Prostate gland (tissue), 2 donors: Measurements from ENCODE around the gene CACNA1I. TPM values are rescaled to one million over a fixed set of nuclear protein-coding genes. Genes with fewer than 3 reads are reported as not detected.

Experiments used
- DNase-seq: peaks from one replicate; pipeline ENCODE4 v3.0.0-alpha.2; 2019; ENCODE audit warnings: low spot score
- H3K27ac ChIP-seq, 2 donors: fragments of 200-600 bp; sonication (generic); 2 replicates each; pipeline ENCODE4 v1.5.1; 2017 to 2019
- H3K27me3 ChIP-seq: fragments of 200-600 bp; sonication (generic); replicated peaks from 2 replicates; pipeline ENCODE4 v1.5.1; 2019; ENCODE audit not compliant: insufficient read depth
- H3K36me3 ChIP-seq, 2 donors: fragments of 200-600 bp; sonication (generic); 1 replicate in 1 of 2; 2 replicates in 1 of 2; pipeline versions ENCODE4 v1.5.1 to v1.8.1; 2017 to 2019
- H3K4me1 ChIP-seq: fragments of 200-600 bp; sonication (generic); replicated peaks from 2 replicates; pipeline ENCODE4 v1.5.1; 2019
- H3K4me3 ChIP-seq, 2 donors: fragments of 200-600 bp; sonication (generic); 2 replicates each; pipeline ENCODE4 v1.5.1; 2017 to 2019
- H3K9me3 ChIP-seq: fragments of 200-600 bp; sonication (generic); 2 replicates; pipeline ENCODE4 v1.5.1; 2017
- POLR2A ChIP-seq: fragments of 450-650 bp; IDR thresholded peaks from one replicate; pipeline ENCODE4 v1.6.1; 2016; ENCODE audit warnings: antibody characterized with exemption, mild to moderate bottlenecking
- POLR2AphosphoS5 ChIP-seq: sonication (generic); formaldehyde crosslinking; IDR thresholded peaks from one replicate; pipeline ENCODE4 v1.6.1; 2017; ENCODE audit warnings: antibody characterized with exemption
- WGBS: methylation state at CpG from one replicate; pipeline ENCODE4 v1.1.5; 2018; 5-methylcytosine and 5-hydroxymethylcytosine counted together
- intact Hi-C: fragments of 100-400 bp; cut with DNase I; formaldehyde crosslinking; loops from one replicate; pipeline ENCODE4 v1.14.2; 2022
- total RNA-seq, 2 donors: library from RNA; depleted of rRNA; stranded (reverse); fragments of >200 nt; gene quantifications; one replicate each; pipeline ENCODE4 v1.1.0, GENCODE V29; 2016
- TF ChIP-seq, protein P1 (sequence below), 4 experiments: fragments of 200-600 bp in 2 of 4; fragments of 450-650 bp in 2 of 4; sonication (generic) in 2 of 4; IDR thresholded peaks; 1 replicate in 3 of 4; 2 replicates in 1 of 4; pipeline ENCODE4 v1.5.1; 2016 to 2019; ENCODE audit warnings: antibody characterized with exemption in 4 of 4, mild to moderate bottlenecking in 2 of 4, moderate library complexity in 2 of 4

The CACNA1I gene
- total RNA-seq, 2 donors from 2014 or later, result 0.05 to 0.68 TPM

DNA sequence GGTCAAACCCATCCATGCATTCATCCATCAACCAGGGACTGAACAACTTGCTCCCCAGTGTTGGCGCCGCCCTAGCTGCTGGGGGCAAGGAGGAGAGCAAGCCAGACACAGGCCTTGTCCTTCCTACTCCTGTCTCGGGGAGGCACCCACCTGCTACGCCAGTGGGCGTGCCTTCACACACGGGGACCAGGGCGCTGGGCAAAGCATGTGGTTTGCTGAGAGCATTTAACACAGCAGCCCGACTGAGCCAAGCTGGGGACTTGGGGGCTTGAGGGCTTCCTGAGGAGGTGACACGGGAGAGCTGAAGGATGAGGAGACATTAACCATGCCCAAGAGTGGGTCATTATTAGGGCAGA, 30.6 kb downstream of the CACNA1I start:
- intact Hi-C loops, result no loop called here
- Histone ChIP-seq H3K27ac (no peak overlapping the region), H3K36me3 (no peaks in the 10 kb centered on the region), H3K4me1 (no peaks in the 10 kb centered on the region), H3K4me3 (no peak overlapping the region), H3K27me3 (no peaks in the 10 kb centered on the region), H3K9me3 (no peaks in the 10 kb centered on the region)
- TF ChIP-seq, protein P1, sequence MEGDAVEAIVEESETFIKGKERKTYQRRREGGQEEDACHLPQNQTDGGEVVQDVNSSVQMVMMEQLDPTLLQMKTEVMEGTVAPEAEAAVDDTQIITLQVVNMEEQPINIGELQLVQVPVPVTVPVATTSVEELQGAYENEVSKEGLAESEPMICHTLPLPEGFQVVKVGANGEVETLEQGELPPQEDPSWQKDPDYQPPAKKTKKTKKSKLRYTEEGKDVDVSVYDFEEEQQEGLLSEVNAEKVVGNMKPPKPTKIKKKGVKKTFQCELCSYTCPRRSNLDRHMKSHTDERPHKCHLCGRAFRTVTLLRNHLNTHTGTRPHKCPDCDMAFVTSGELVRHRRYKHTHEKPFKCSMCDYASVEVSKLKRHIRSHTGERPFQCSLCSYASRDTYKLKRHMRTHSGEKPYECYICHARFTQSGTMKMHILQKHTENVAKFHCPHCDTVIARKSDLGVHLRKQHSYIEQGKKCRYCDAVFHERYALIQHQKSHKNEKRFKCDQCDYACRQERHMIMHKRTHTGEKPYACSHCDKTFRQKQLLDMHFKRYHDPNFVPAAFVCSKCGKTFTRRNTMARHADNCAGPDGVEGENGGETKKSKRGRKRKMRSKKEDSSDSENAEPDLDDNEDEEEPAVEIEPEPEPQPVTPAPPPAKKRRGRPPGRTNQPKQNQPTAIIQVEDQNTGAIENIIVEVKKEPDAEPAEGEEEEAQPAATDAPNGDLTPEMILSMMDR (IDR thresholded peaks at IDR 0.05), result no peak
- TF ChIP-seq POLR2A (no peak), POLR2AphosphoS5 (no peak)
- WGBS, result 68% methylated on average over 9 of the region's 9 CpGs
- no peak for DNase-seq

DNA sequence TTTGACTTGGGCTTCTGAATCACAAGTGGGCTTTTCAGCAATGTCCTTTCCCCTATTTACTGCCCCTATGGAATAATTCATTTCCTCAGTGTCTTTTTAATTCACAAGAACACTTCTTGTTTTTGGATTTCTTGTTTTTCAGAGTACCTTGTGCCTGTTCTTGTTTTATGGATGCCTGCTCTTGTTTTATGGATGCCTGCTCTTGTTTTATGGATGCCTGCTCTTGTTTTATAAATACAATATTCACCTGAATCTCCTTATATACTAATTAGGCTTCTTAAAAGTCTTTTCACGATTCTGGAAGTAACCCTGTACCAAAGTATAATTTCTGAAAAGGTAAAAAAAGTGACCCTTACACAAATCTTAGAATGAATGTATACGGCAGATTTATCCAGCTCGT, 32.8 kb downstream of the CACNA1I start:
- no peaks in the 10 kb centered on the region for H3K27me3 ChIP-seq
- no peaks in the 10 kb centered on the region for H3K9me3 ChIP-seq
- H3K4me3 ChIP-seq, result no peak overlapping the region
- no peak for DNase-seq
- TF ChIP-seq, protein P1 (IDR thresholded peaks at IDR 0.05), result no peak
- intact Hi-C loops, result no loop called here
- no peaks in the 10 kb centered on the region for H3K4me1 ChIP-seq
- H3K36me3 ChIP-seq, result no peaks in the 10 kb centered on the region
- no peak overlapping the region for H3K27ac ChIP-seq
- 61% methylated on average over 3 of the region's 3 CpGs for WGBS

DNA sequence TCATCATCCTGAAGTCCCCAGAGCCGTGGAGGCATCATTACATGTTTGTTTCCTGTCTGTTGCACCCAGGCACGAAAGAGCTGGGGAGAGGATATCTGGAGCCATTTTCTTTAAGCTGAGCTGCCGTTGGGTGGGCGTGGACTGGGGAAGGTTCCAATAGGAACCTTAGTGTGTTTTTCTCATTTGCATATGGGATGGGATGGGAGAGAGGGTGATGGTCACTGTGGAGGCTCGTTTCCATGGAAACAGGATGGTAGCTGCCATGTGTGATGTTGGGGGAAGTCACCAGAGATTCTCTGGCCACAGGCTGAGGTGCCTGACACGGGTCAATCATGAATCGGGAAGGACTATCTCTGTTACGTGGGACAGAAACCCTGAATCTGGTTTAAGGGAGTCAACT, 39.7 kb downstream of the CACNA1I start:
- Histone ChIP-seq H3K4me3 (no peak overlapping the region), H3K27me3 (no peaks in the 10 kb centered on the region), H3K9me3 (no peaks in the 10 kb centered on the region), H3K27ac (no peak overlapping the region), H3K36me3 (no peaks in the 10 kb centered on the region), H3K4me1 (no peaks in the 10 kb centered on the region)
- TF ChIP-seq, protein P1 (IDR thresholded peaks at IDR 0.05), result no peak
- TF ChIP-seq POLR2A, result no peak
- no peak for TF ChIP-seq POLR2AphosphoS5
- 65% methylated on average over 8 of the region's 8 CpGs for whole genome bisulfite sequencing
- DNase-seq, result no peak
- intact Hi-C loops, result no loop called here

DNA sequence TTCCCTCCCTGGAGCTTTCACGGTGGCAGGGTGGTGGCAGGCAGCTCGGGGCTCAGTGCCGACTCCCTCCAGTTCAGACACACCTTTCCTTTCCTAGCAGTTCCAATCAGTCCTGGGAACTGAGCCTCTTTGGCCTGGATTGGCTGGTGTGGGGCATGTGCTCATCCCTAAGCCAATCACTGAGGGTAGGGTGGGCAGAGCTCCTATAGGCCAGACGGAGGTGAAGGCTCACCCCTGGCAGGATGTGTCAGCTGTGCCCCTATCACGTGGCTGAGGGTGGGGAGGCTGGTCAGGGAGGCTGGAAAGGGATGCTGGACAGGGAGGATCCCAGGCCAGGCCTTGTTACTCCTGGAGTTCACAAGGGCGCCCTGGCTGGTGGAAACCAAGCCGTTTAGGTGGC, 40.2 kb downstream of the CACNA1I start:
- Histone ChIP-seq H3K27ac (no peak overlapping the region), H3K9me3 (no peaks in the 10 kb centered on the region), H3K27me3 (no peaks in the 10 kb centered on the region), H3K4me3 (no peak overlapping the region), H3K36me3 (no peaks in the 10 kb centered on the region), H3K4me1 (no peaks in the 10 kb centered on the region)
- TF ChIP-seq, protein P1 (IDR thresholded peaks at IDR 0.05), result no peak
- TF ChIP-seq POLR2A, result no peak
- no peak for TF ChIP-seq POLR2AphosphoS5
- intact Hi-C loops, result no loop called here
- WGBS, result 83% methylated on average over 7 of the region's 7 CpGs
- no peak for DNase-seq

DNA sequence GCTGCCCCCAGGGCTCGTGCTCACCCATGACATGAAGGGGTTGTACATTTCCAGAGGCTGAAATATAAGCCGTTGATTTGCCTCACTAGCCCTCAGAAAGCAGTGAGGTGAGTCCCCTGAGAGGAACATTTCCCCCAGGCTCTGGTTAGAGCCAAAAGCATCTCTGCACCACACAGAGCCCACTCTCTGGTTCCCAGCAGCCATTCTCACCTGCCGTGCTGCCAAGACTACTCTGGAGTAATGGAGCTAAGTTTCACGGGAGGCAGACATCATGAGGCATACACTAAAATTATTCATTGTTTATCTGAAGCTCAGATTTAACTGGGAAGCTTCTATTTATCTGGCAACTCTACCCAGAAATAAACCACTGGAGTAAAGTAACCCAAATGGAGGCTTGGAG, 40.8 kb downstream of the CACNA1I start:
- 81% methylated on average over 4 of the region's 4 CpGs for WGBS
- intact Hi-C loops, result no loop called here
- TF ChIP-seq POLR2AphosphoS5 (no peak), POLR2A (no peak)
- TF ChIP-seq, protein P1 (IDR thresholded peaks at IDR 0.05), result no peak
- DNase-seq, result no peak
- no peaks in the 10 kb centered on the region for H3K9me3 ChIP-seq
- no peaks in the 10 kb centered on the region for H3K4me1 ChIP-seq
- H3K27ac ChIP-seq, result no peak overlapping the region
- no peaks in the 10 kb centered on the region for H3K27me3 ChIP-seq
- no peak overlapping the region for H3K4me3 ChIP-seq
- H3K36me3 ChIP-seq, result no peaks in the 10 kb centered on the region
